IgD-negative memory B cell (primary cell): ENCODE data around the gene PRTG. TPM values are rescaled to one million over a fixed set of nuclear protein-coding genes. Genes with fewer than 3 reads are reported as not detected.
A peak's percentile ranks its signal among the peaks of the same experiment; 100 is the strongest.
"Not testable (repeated sequence)": the region's sequence is repeated elsewhere in the genome, so short reads cannot be mapped to it uniquely, and the experiment has no call there.

ENCODE experiments used
- H3K27ac Mint-ChIP-seq, 3 donors: one replicate each; pipeline ENCODE4 v1.8.0; 2020 to 2022; ENCODE audit warnings: mild to moderate bottlenecking in 3 of 3, mixed read lengths in 3 of 3, moderate library complexity in 1 of 3
- H3K27me3 Mint-ChIP-seq: one replicate; pipeline ENCODE4 v1.8.0; 2021; ENCODE audit warnings: mixed read lengths
- H3K36me3 Mint-ChIP-seq: one replicate; pipeline ENCODE4 v1.8.0; 2020; ENCODE audit warnings: mild to moderate bottlenecking, mixed read lengths
- H3K4me1 Mint-ChIP-seq, 3 donors: one replicate each; pipeline ENCODE4 v1.8.0; 2020 to 2022; ENCODE audit warnings: mixed read lengths in 3 of 3, mild to moderate bottlenecking in 1 of 3
- H3K4me3 Mint-ChIP-seq, 4 donors: one replicate each; pipeline ENCODE4 v1.8.0; 2020 to 2022; ENCODE audit warnings: mild to moderate bottlenecking in 4 of 4, mixed read lengths in 4 of 4, moderate library complexity in 3 of 4
- H3K9me3 Mint-ChIP-seq, 3 donors: one replicate each; pipeline ENCODE4 v1.8.0; 2020 to 2021; ENCODE audit warnings: mixed read lengths in 3 of 3, mild to moderate bottlenecking in 1 of 3
- polyA plus RNA-seq: library from polyadenylated mRNA; unstranded; fragments of 300-500 nt; fragmentation: Illumina TruSeq; gene quantifications from one replicate; pipeline ENCODE4 v1.2.3, GENCODE V29; 2021

PRTG gene
- polyA plus RNA-seq, 1 donor from 2014 or later = not detected

- H3K27ac Mint-ChIP-seq = no peak overlapping the region
- no peaks in the 10 kb centered on the region for H3K36me3 Mint-ChIP-seq
- H3K9me3 Mint-ChIP-seq = no peaks in the 10 kb centered on the region
- no peak overlapping the region for H3K4me3 Mint-ChIP-seq
- H3K4me1 Mint-ChIP-seq = peaks cover 5% of the 10 kb centered on the region in 3 donors
- H3K27me3 Mint-ChIP-seq = peaks cover 2% of the 10 kb centered on the region
These were observed 47.5 kb downstream of the PRTG start for GRCh38 chr15:55695432-55695831.

GRCh38 chr15:55694652-55695150 is 48.3 kb downstream of the PRTG start:
- H3K27ac Mint-ChIP-seq = no peak overlapping the region
- H3K36me3 Mint-ChIP-seq = no peaks in the 10 kb centered on the region
- peaks cover 2% of the 10 kb centered on the region for H3K27me3 Mint-ChIP-seq
- H3K4me1 Mint-ChIP-seq = peaks cover 5 to 6% (median 5%) of the 10 kb centered on the region in 3 donors
- H3K4me3 Mint-ChIP-seq = peak overlapping the region in 2 of 4 donors; percentile 23 to 67
- no peaks in the 10 kb centered on the region for H3K9me3 Mint-ChIP-seq

- H3K9me3 Mint-ChIP-seq, H3K36me3 Mint-ChIP-seq, H3K4me1 Mint-ChIP-seq, H3K27ac Mint-ChIP-seq, H3K4me3 Mint-ChIP-seq, H3K27me3 Mint-ChIP-seq: not testable (repeated sequence)
These were observed 49.8 kb downstream of the PRTG start for GRCh38 chr15:55693116-55693515.

GRCh38 chr15:55687792-55688191 is 55.2 kb downstream of the PRTG start:
- no peak overlapping the region for H3K4me3 Mint-ChIP-seq
- no peaks in the 10 kb centered on the region for H3K36me3 Mint-ChIP-seq
- H3K27ac Mint-ChIP-seq = no peak overlapping the region
- H3K9me3 Mint-ChIP-seq = no peaks in the 10 kb centered on the region
- H3K4me1 Mint-ChIP-seq = peaks cover 15 to 22% (median 16%) of the 10 kb centered on the region in 3 donors
- H3K27me3 Mint-ChIP-seq = peaks cover 2% of the 10 kb centered on the region

- Mint-ChIP-seq H3K36me3 (no peaks in the 10 kb centered on the region), H3K4me1 (peaks cover 15 to 24% (median 16%) of the 10 kb centered on the region in 3 donors), H3K9me3 (no peaks in the 10 kb centered on the region), H3K4me3 (peak overlapping the region in 1 of 4 donors; percentile 37), H3K27me3 (peaks cover 2% of the 10 kb centered on the region), H3K27ac (no peak overlapping the region)
These were observed 57.7 kb downstream of the PRTG start for GRCh38 chr15:55685286-55685685.

GRCh38 chr15:55683376-55683775 is 59.6 kb downstream of the PRTG start:
- Mint-ChIP-seq H3K4me1 (peaks cover 15 to 23% (median 16%) of the 10 kb centered on the region in 3 donors), H3K36me3 (no peaks in the 10 kb centered on the region), H3K27ac (no peak overlapping the region), H3K27me3 (peaks cover 2% of the 10 kb centered on the region), H3K4me3 (no peak overlapping the region), H3K9me3 (no peaks in the 10 kb centered on the region)

GRCh38 chr15:55681631-55682030 is 61.3 kb downstream of the PRTG start:
- Mint-ChIP-seq H3K27ac (no peak overlapping the region), H3K4me1 (peaks cover 12 to 21% (median 13%) of the 10 kb centered on the region in 3 donors), H3K9me3 (no peaks in the 10 kb centered on the region), H3K4me3 (no peak overlapping the region), H3K36me3 (no peaks in the 10 kb centered on the region), H3K27me3 (no peaks in the 10 kb centered on the region)

GRCh38 chr15:55676507-55676906 is 66.4 kb downstream of the PRTG start:
- Mint-ChIP-seq H3K4me3 (no peak overlapping the region), H3K4me1 (peaks cover 0 to 2% (median 0%) of the 10 kb centered on the region in 3 donors), H3K9me3 (no peaks in the 10 kb centered on the region), H3K27ac (no peak overlapping the region), H3K27me3 (no peaks in the 10 kb centered on the region), H3K36me3 (no peaks in the 10 kb centered on the region)

- H3K4me1 Mint-ChIP-seq = no peaks in the 10 kb centered on the region
- no peaks in the 10 kb centered on the region for H3K27me3 Mint-ChIP-seq
- H3K36me3 Mint-ChIP-seq = no peaks in the 10 kb centered on the region
- H3K4me3 Mint-ChIP-seq = no peak overlapping the region
- no peaks in the 10 kb centered on the region for H3K9me3 Mint-ChIP-seq
- H3K27ac Mint-ChIP-seq = no peak overlapping the region
These were observed 69.7 kb downstream of the PRTG start for GRCh38 chr15:55673287-55673686.

GRCh38 chr15:55669270-55669669 is 73.7 kb downstream of the PRTG start:
- Mint-ChIP-seq H3K4me3 (no peak overlapping the region), H3K36me3 (no peaks in the 10 kb centered on the region), H3K27ac (no peak overlapping the region), H3K4me1 (no peaks in the 10 kb centered on the region), H3K9me3 (no peaks in the 10 kb centered on the region), H3K27me3 (peaks cover 3% of the 10 kb centered on the region)

GRCh38 chr15:55665605-55666227 is 77.2 kb downstream of the PRTG start:
- Mint-ChIP-seq H3K4me1 (no peaks in the 10 kb centered on the region), H3K9me3 (no peaks in the 10 kb centered on the region), H3K36me3 (no peaks in the 10 kb centered on the region), H3K4me3 (no peak overlapping the region), H3K27me3 (peaks cover 3% of the 10 kb centered on the region), H3K27ac (peak overlapping the region in 1 of 3 donors; percentile 7)

- Mint-ChIP-seq H3K4me3 (no peak overlapping the region), H3K9me3 (no peaks in the 10 kb centered on the region), H3K4me1 (no peaks in the 10 kb centered on the region), H3K27ac (peak overlapping the region in 1 of 3 donors; percentile 18), H3K27me3 (peaks cover 3% of the 10 kb centered on the region), H3K36me3 (no peaks in the 10 kb centered on the region)
These were observed 81.5 kb downstream of the PRTG start for GRCh38 chr15:55661428-55661827.

GRCh38 chr15:55660153-55660552 is 82.8 kb downstream of the PRTG start:
- H3K4me1 Mint-ChIP-seq = no peaks in the 10 kb centered on the region
- H3K27ac Mint-ChIP-seq = no peak overlapping the region
- peaks cover 3% of the 10 kb centered on the region for H3K27me3 Mint-ChIP-seq
- H3K4me3 Mint-ChIP-seq = no peak overlapping the region
- no peaks in the 10 kb centered on the region for H3K36me3 Mint-ChIP-seq
- H3K9me3 Mint-ChIP-seq = no peaks in the 10 kb centered on the region

GRCh38 chr15:55659481-55659880 is 83.5 kb downstream of the PRTG start:
- H3K9me3 Mint-ChIP-seq = no peaks in the 10 kb centered on the region
- H3K27ac Mint-ChIP-seq = no peak overlapping the region
- H3K4me3 Mint-ChIP-seq = no peak overlapping the region
- H3K27me3 Mint-ChIP-seq = no peaks in the 10 kb centered on the region
- no peaks in the 10 kb centered on the region for H3K4me1 Mint-ChIP-seq
- H3K36me3 Mint-ChIP-seq = no peaks in the 10 kb centered on the region

GRCh38 chr15:55658886-55659285 is 84.1 kb downstream of the PRTG start:
- no peaks in the 10 kb centered on the region for H3K4me1 Mint-ChIP-seq
- H3K9me3 Mint-ChIP-seq = no peaks in the 10 kb centered on the region
- no peaks in the 10 kb centered on the region for H3K36me3 Mint-ChIP-seq
- H3K4me3 Mint-ChIP-seq = no peak overlapping the region
- H3K27me3 Mint-ChIP-seq = no peaks in the 10 kb centered on the region
- H3K27ac Mint-ChIP-seq = no peak overlapping the region

GRCh38 chr15:55654561-55655031 is 88.4 kb downstream of the PRTG start:
- H3K27me3 Mint-ChIP-seq = no peaks in the 10 kb centered on the region
- H3K36me3 Mint-ChIP-seq = no peaks in the 10 kb centered on the region
- H3K4me3 Mint-ChIP-seq = no peak overlapping the region

More at GRCh38 chr15:55654561-55655031, 88.4 kb downstream of the PRTG start:
- H3K9me3 Mint-ChIP-seq = no peaks in the 10 kb centered on the region
- no peak overlapping the region for H3K27ac Mint-ChIP-seq
- H3K4me1 Mint-ChIP-seq = no peaks in the 10 kb centered on the region
